Vagina (tissue), 2 donors: ENCODE measurements around the gene PEPD.

Experiments used
- CTCF ChIP-seq, 3 experiments: fragments of 450-650 bp in 2 of 3; fragments of 200-600 bp in 1 of 3; sonication (generic) in 1 of 3; IDR thresholded peaks; one replicate each; pipeline ENCODE4 v1.5.1; 2017 to 2019; ENCODE audit warnings: antibody characterized with exemption in 3 of 3, mild to moderate bottlenecking in 2 of 3, moderate library complexity in 2 of 3
- POLR2A ChIP-seq, 2 donors: fragments of 450-650 bp; IDR thresholded peaks; one replicate each; pipeline ENCODE4 v1.6.1; 2017; ENCODE audit warnings: antibody characterized with exemption in 2 of 2, mild to moderate bottlenecking in 2 of 2, moderate library complexity in 2 of 2
- POLR2AphosphoS5 ChIP-seq, 2 donors: sonication (generic); formaldehyde crosslinking; IDR thresholded peaks; one replicate each; pipeline ENCODE4 v1.9.0; 2017; ENCODE audit warnings: antibody characterized with exemption in 2 of 2, mild to moderate bottlenecking in 2 of 2, low read depth in 1 of 2; ENCODE audit not compliant: insufficient read depth in 1 of 2

- TF ChIP-seq CTCF (IDR thresholded peaks at IDR 0.05) (no peak), POLR2A (IDR thresholded peaks at IDR 0.05) (no peak), POLR2AphosphoS5 (IDR thresholded peaks at IDR 0.05; ENCODE audit: insufficient read depth in 1 of 2, low read depth in 1 of 2) (no peak)
These were observed 43.8 kb downstream of the PEPD start for GRCh38 chr19:33477781-33478180.
